Esophagus muscularis mucosa (tissue), 3 donors: Measurements from ENCODE around the gene CENPB.

ENCODE experiments used
- CTCF ChIP-seq, 3 experiments: fragments of 200-600 bp in 2 of 3; fragments of 450-650 bp in 1 of 3; sonication (generic) in 2 of 3; IDR thresholded peaks; one replicate each; pipeline ENCODE4 v1.5.1; 2017 to 2019; ENCODE audit warnings: antibody characterized with exemption in 3 of 3, mild to moderate bottlenecking in 2 of 3, moderate library complexity in 1 of 3
- POLR2AphosphoS5 ChIP-seq, 2 donors: sonication (generic); formaldehyde crosslinking; IDR thresholded peaks; one replicate each; pipeline ENCODE4 v1.6.1; 2017; ENCODE audit warnings: antibody characterized with exemption in 2 of 2

- TF ChIP-seq POLR2AphosphoS5 (IDR thresholded peaks at IDR 0.05) (no peak), CTCF (IDR thresholded peaks at IDR 0.05) (no peak)
Observed at GRCh38 chr20:3745686-3746173, 40.8 kb downstream of the CENPB start.
